ENCODE measurements around the gene ADAMTS9.

Gene ADAMTS9

GRCh38 chr3:64616953-64617352 is 70.8 kb downstream of the ADAMTS9 start:
- no peak for DNase-seq

GRCh38 chr3:64612916-64613526 is 74.8 kb downstream of the ADAMTS9 start:
- no peak for DNase-seq

DNA sequence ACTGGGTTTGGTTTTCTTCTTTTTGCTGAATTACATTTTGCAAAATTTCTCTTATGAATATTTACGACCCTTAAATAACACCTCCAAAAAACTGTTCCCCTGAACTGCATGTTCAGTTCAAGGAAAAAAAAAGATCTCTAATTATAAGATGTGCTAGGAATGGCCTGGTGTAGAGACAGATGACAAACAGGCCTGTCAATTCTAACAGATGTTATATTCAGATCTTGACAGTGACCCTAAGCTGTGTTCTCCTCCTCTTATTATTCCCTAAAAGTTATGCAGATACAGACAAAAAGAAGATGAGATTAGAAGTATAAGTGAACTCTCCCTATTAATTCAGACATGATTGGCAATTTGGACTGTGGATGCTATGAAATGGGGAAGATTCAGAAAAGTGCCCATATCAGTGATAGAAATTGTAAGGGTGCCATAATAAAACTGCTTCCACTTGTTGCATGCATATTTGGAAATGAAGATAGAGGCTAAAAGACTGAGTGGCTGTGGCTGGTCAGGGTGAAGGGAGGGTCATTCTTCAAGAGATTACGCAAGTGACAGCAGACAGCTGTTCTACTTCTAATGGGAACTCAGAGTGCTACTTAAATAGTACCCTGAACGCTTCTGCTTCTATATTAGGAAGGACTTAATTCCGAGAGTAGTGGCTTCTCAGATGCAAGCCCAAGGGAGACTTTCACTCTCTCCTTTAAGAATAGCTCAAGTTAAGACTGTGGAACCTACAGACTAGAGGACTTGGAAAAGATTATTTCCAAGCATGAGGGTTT is 75.5 kb downstream of the ADAMTS9 start:
- no peak for DNase-seq

- no peak for DNase-seq
Observed at GRCh38 chr3:64608741-64609140, 79.1 kb downstream of the ADAMTS9 start.

DNA sequence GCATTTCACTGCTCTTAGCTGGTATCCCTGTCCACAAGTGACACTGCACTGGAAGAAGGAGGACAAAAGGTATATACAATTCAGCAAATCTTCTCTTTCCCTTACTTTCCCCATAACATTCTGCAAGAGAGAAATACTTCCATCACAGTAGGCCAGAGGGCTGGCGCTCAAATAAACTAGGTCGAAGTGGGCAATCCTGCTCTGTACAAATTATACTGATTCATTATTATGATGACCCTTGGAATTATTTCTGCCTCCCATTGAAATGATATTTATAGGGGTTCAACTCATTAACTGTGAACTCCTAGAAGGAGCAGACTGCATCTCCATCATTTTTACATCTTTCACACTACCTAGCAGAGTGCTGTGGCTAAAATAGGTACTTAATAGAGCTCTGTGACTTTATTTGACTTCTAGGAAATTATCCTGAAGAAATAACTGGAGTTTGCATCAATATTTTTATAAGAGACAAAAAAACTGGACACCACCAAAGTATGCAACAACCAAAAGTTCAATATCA is 80.7 kb downstream of the ADAMTS9 start:
- no peak for DNase-seq

DNA sequence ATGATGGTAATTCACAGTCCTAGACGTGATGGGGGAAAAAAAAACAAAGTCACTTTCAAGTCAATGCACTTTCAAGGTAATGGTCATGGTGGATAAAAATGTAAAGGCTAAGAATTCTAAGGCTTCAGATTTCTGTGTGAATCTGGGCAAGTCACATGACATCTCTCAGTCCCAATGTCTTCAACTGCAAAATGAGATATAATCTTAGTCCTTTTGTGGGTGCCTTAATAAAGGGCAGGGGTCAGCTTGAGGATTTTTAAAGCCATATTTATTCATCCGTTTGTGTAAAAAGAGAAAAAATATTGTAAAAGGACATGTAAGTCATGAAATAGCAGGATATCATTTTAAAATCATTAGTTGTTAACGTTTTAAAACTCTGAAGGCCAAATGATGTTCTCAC is 83.5 kb downstream of the ADAMTS9 start:
- DNase-seq: no peak

- no peak for DNase-seq
Observed at GRCh38 chr3:64601824-64602223, 86.0 kb downstream of the ADAMTS9 start.

DNA sequence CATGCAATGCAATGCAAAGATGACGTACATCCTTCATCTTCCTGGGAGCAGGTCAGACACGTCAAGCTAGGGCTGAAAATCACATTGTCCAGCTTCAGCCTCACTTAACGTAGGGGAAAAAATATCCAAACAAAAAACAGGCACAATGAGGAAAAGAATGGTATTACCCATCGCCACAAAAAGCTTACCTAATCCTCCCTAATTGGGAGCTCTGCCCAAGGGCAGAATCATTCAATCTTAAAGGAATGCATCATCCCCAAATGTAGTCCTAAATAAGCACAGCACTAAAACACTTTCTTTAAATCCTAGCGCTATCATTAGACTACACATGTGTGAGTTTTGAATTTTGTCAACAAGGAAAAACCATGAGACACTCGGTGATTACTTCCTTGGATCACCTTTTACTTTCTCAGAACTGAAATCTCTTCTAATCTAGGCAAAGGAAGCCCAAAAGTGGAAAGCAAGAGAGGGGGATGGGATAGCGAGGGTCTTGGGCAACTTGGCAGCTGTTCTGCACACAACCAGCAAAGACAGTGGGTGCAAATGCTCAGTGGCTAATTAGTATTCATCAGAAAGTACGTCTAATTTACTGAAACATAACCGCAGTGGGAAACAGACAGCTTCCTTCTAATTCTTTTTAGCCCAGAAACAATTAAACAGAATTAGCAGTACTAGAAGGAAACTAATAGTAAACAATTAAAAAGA is 87.4 kb downstream of the ADAMTS9 start:
- no peak for DNase-seq

DNA sequence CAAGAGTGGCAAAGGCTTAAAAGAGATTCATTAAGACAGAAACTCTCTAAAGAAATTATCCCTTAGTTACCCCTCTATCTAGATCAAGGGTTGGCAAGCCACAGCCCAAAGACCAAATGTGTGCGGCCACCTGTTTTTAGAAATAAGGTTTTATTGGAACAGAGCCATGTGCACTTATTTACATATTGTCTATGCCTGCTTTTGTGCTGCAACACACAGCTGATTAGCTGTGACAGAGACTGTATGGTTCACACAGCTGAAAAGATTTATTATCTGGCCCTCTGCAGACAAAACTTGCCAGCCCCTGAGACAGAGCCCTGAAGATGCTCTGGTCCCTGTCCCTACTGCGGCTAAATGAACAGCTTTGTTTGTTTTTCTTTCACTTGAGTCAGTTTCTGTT is 88.1 kb downstream of the ADAMTS9 start:
- no peak for DNase-seq

DNA sequence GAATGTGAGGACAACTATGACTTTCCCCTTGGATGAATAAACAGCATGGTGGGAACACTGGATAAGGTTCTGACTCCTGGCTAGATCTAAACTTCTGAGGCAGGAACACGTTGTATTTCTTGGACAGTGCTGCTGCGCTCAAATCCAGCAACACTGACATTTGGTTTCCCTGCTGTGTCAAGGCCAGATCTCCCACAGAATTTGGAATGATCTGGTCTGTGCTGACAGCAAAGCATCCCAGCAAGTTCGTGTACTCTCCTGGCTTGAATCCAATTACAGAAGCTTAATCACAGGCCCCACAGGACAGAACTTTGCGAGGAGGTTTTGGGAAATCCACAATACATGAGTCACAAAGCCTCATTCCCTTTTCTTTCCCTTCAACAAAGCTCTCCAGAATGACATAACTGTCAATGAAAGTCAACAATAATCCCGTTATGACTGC is 92.5 kb downstream of the ADAMTS9 start:
- no peak for DNase-seq

- no peak for DNase-seq
Observed at GRCh38 chr3:64594134-64594533, 93.7 kb downstream of the ADAMTS9 start.

GRCh38 chr3:64593350-64593749 is 94.5 kb downstream of the ADAMTS9 start:
- no peak for DNase-seq

DNA sequence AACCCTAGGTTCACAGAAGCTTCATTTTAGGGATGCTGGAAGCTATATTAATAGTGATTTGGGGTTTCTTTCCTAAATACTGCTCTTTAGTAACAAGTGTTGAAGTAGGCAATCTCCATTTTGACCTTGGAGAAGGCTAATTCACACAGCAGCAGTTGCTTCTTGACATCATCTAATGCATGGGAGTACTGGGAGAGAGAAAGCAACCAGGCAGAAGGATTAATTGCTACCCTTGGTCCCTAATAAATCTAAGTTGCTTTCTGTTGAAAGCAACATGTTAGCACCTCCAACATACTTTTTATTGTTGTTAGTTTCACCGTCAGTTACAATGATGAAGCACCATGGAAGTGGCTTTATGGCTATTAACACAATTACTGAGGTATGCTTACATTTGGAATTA is 96.2 kb downstream of the ADAMTS9 start:
- no peak for DNase-seq

DNA sequence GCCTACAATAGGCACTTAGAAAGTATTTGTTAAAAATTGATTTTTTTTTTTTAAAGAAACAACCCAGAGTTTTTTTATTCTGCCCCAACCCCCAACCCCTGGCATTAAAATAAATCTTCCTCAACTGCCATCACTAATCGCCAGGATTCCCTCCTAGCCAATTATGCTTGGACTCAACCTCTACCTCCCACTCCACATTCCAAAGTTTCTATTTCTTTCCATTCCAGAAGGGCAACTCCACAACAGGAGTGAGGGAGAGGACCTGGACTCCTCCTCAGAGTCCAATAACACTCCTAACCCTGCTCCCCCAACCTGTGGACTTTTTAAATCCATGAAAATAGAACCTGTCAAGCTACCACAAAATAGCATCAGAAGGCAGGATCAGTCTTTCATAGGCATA is 99.4 kb downstream of the ADAMTS9 start:
- no peak for DNase-seq

DNA sequence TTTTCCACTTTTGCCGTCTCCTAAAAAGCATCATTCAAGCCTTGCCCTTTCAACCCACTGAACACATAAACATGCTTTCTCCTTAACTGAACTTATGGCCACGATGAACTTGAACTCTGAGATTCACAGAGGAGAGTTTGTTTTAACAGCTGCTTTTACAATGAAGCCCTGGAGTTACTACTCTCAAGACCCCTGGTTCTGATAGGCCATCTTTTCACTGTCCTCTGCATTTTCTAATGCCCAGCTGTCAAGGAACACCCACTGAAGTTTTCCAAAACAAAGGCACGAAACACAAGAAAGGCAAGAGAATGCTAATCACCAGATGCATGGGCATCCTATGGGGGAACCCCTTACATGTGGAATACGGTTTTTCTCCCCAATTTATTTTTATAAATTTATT is 100.8 kb downstream of the ADAMTS9 start:
- DNase-seq: no peak

DNA sequence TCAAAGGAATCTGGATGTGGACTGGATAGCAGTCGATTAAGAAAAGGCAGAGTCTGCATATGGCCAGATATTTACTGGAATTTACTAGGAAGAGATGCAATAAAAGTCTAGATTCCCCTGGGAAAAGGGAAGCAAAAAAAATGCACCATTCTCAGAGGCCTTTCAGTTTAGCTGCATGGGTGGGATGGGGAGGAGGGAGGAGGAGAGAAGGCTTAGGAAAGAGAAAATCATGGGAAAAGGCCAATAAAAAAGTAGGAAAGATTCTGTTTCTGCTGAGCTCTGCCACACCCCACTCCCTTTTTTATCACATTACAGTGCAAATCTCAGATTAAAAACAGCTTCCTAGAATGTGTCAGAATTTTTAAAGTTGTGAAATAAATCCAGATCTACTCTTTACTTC is 103.6 kb downstream of the ADAMTS9 start:
- no peak for DNase-seq

- no peak for DNase-seq
Observed at GRCh38 chr3:64578797-64579196, 109.0 kb downstream of the ADAMTS9 start.

- DNase-seq: no peak
Observed at GRCh38 chr3:64578062-64578770, 109.6 kb downstream of the ADAMTS9 start.

GRCh38 chr3:64576211-64576775 is 111.5 kb downstream of the ADAMTS9 start:
- no peak for DNase-seq

- no peak for DNase-seq
Observed at GRCh38 chr3:64575211-64575844, 112.5 kb downstream of the ADAMTS9 start.

DNA sequence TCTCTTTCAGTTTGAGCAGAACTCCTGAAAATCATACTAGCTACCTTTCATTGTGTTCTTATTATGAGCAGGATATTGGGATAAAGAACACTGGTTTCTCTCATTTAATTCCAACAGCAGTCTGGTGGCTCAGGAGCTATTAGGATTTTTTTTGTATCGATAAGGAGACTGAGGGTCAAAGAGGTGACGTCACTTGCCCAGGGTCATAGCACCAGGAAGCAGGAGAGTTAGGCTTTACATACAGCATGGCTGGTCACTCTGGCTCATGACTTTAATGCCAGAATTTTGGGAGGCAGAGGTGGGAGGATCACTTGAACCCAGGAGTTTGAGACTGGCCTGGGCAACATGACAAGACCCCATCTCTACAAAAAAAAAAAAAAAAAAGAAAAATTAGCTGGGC is 113.6 kb downstream of the ADAMTS9 start:
- DNase-seq: no peak

- DNase-seq: no peak
Observed at GRCh38 chr3:64571982-64572381, 115.8 kb downstream of the ADAMTS9 start.
